Glutamatergic neuron (in vitro differentiated cells): ENCODE measurements around the gene RBP5. TPM values are rescaled to one million over a fixed set of nuclear protein-coding genes. Genes with fewer than 3 reads are reported as not detected.

Experiments used
- DNase-seq: peaks from one replicate; pipeline ENCODE4 v3.0.0; 2022
- H3K27ac Mint-ChIP-seq: one replicate; pipeline ENCODE4 v1.8.0; 2020; ENCODE audit warnings: mild to moderate bottlenecking, mixed read lengths, inconsistent platforms; ENCODE audit not compliant: unreplicated experiment
- H3K27me3 Mint-ChIP-seq: one replicate; pipeline ENCODE4 v1.8.0; 2020; ENCODE audit warnings: mild to moderate bottlenecking, moderate library complexity, mixed read lengths, inconsistent platforms; ENCODE audit not compliant: unreplicated experiment
- H3K36me3 Mint-ChIP-seq: one replicate; pipeline ENCODE4 v1.8.0; 2020; ENCODE audit warnings: mild to moderate bottlenecking, mixed read lengths, inconsistent platforms; ENCODE audit not compliant: unreplicated experiment
- H3K4me1 Mint-ChIP-seq: one replicate; pipeline ENCODE4 v1.8.0; 2020; ENCODE audit warnings: mild to moderate bottlenecking, low read depth, mixed read lengths, inconsistent platforms; ENCODE audit not compliant: unreplicated experiment
- H3K4me3 Mint-ChIP-seq: one replicate; pipeline ENCODE4 v1.8.0; 2020; ENCODE audit warnings: mild to moderate bottlenecking, mixed read lengths, inconsistent platforms; ENCODE audit not compliant: unreplicated experiment
- H3K9me3 Mint-ChIP-seq: one replicate; pipeline ENCODE4 v1.8.0; 2020; ENCODE audit warnings: mild to moderate bottlenecking, moderate library complexity, mixed read lengths, inconsistent platforms; ENCODE audit not compliant: unreplicated experiment
- total RNA-seq: library from RNA; stranded (reverse); fragmentation: NEBNext Ultra II Directional; extraction: Animal tissue kit (Norgen Biotek cat#: 25700); gene quantifications from one replicate; pipeline ENCODE4 v1.2.1, GENCODE V29; 2021; ENCODE audit not compliant: unreplicated experiment
- TF ChIP-seq, protein P1 (sequence below): fragments of 200-600 bp; sonication (generic); IDR thresholded peaks from one replicate; pipeline ENCODE4 v1.5.0; 2021; ENCODE audit not compliant: partially characterized antibody, unreplicated experiment

The RBP5 gene
- total RNA-seq, 1 donor from 2014 or later = 1.2 TPM

DNA sequence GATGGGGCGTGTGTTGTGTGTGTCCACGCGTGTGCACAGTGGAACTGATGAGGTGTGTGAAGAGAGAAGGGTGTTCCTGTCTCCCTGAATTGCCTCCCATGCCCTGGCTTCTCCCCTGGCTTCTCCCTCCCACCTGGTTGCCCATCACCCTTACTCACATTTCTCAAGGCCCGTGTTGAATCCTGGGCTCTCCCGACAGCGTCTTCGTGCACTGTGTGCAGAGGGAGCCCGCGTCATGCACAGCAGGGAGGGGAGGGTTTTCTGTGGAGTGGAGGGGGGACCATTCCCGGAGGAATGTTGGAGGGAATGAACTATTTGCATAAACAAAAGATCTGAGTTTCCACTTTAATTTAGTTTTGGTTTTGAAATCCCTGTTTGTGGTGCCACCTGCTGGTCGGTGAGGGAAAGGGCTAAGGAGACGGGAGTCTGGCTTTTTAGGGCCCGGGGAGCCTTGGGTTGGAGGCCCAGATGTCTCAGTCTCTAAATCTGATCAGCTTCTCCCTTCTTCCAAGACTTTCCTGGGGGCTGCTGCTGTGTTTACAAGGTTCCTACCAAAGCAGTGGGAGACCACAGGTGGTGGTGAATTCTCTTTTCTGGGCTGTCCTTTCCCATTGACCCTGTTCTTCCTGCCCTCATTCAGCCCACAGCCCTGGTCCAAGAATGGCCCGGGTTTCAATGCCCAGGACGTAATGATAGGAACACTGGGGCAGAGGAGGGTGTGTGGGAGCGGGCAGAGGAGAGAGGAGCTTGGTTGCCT, 36.3 kb downstream of the RBP5 start, which contains the start of gene C1R:
Gene C1R (minus strand): TSS at position 217 of the 757 bp plus-strand sequence. CDS start 57 bp downstream, at position 160.
- no peak within 1 kb of the TSS for H3K4me3 Mint-ChIP-seq
- H3K27ac Mint-ChIP-seq = no peak within 1 kb of the TSS

DNA sequence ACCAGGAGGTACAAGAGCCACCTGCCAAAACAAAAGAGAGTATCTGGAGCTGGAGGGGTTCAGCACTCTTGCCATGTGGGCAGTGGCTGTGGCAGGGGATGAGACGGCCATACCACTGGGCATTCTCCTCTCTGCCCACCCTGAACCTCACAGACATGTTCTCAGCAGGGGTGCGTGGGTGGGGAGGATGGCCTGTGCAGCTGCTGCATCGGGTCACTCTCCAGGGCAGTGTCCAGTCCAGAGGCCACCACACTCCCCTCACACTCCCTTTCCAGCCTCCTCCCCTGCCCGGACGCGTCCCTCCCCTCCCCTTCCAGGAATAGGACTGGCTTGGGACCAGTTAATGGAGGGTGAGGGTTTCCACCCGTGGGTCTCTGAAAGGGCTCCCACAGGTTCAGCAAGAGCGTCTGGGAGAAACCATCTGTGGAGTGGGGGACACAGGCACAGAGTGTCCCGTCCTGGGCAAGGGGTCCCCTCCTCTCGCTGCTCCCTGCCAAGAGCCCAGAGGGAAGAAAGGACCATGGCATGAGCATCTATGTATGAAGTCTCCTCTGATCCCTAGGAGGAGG, 36.9 kb downstream of the RBP5 start:
- DNase-seq = no peak
- no peak overlapping the region for H3K27ac Mint-ChIP-seq
- TF ChIP-seq, protein P1, sequence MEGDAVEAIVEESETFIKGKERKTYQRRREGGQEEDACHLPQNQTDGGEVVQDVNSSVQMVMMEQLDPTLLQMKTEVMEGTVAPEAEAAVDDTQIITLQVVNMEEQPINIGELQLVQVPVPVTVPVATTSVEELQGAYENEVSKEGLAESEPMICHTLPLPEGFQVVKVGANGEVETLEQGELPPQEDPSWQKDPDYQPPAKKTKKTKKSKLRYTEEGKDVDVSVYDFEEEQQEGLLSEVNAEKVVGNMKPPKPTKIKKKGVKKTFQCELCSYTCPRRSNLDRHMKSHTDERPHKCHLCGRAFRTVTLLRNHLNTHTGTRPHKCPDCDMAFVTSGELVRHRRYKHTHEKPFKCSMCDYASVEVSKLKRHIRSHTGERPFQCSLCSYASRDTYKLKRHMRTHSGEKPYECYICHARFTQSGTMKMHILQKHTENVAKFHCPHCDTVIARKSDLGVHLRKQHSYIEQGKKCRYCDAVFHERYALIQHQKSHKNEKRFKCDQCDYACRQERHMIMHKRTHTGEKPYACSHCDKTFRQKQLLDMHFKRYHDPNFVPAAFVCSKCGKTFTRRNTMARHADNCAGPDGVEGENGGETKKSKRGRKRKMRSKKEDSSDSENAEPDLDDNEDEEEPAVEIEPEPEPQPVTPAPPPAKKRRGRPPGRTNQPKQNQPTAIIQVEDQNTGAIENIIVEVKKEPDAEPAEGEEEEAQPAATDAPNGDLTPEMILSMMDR = no peak
- no peaks in the 10 kb centered on the region for H3K36me3 Mint-ChIP-seq
- H3K27me3 Mint-ChIP-seq = peaks cover 8% of the 10 kb centered on the region
- H3K4me1 Mint-ChIP-seq = peaks cover 9% of the 10 kb centered on the region
- H3K4me3 Mint-ChIP-seq = no peak overlapping the region
- peaks cover 8% of the 10 kb centered on the region for H3K9me3 Mint-ChIP-seq

More for the DNA sequence above, 36.3 kb downstream of the RBP5 start, which contains the start of gene C1R:
- DNase-seq = peak; percentile 73
- peaks cover 7% of the 10 kb centered on the region for H3K27me3 Mint-ChIP-seq
- no peaks in the 10 kb centered on the region for H3K36me3 Mint-ChIP-seq
- peaks cover 9% of the 10 kb centered on the region for H3K4me1 Mint-ChIP-seq
- TF ChIP-seq, protein P1 = peak; percentile 83
- peaks cover 5% of the 10 kb centered on the region for H3K9me3 Mint-ChIP-seq

DNA sequence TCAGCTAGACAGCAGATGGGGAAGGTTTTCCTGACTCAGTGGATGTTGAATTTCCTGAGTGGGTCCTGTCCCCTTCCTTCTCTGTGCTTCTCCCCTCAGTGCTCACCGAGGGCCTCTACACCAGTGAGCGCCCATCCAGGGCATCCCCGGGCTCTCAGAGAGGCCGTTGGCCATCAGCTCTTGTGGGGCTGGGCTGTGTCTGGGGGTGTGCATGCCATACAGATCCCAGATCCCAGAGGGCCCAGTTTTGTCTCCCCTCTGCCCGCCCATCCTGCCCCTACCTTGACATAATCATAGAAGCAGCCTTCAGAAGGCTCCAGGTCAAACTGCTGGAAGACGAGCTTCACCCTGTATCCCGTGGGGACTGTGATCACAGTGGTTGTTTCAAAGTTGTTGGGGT, 37.5 kb downstream of the RBP5 start:
- DNase-seq = no peak
- no peak overlapping the region for H3K27ac Mint-ChIP-seq
- no peaks in the 10 kb centered on the region for H3K36me3 Mint-ChIP-seq
- peaks cover 8% of the 10 kb centered on the region for H3K27me3 Mint-ChIP-seq
- peaks cover 9% of the 10 kb centered on the region for H3K4me1 Mint-ChIP-seq
- TF ChIP-seq, protein P1 = no peak
- H3K9me3 Mint-ChIP-seq = peaks cover 8% of the 10 kb centered on the region
- H3K4me3 Mint-ChIP-seq = no peak overlapping the region

DNA sequence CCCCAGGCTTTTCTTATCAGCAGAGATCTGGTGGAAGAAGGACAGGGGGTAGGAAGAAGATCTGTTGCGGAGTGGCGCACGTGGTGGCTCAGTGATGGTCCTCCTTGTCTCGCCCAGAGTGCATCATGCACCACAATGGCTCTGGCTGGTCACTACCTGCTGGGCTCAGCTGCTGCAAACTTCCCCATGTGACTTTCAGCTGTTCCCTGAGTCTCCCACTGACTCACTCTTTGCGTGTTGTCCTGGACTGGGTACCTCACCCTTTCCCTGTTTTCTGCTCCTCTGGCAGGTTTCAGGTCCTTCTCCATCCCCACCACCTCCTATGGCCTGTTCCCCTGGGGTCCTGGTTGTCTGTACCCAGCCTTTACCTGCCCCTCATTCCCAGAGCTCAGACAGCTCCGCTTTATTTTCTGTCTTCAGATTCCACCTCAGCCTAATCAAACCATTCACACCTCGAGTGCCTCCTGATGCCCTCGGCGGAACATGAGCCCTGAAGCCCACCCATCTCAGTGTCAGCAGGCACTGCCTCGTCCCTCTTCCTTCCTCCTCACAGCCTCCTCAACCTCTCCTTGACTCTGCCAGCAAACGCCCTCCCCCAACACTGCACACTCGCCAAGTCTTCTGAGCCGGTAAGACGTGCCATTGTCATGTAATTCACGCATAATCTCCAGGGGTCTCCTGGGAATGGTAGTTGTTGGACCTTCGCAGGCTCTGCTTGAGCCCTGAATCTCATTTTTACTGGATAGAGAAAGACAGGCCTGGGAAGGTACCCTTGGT, 38.3 kb downstream of the RBP5 start:
- Mint-ChIP-seq H3K9me3 (peaks cover 8% of the 10 kb centered on the region), H3K27ac (peak overlapping the region; percentile 22), H3K27me3 (peaks cover 7% of the 10 kb centered on the region), H3K36me3 (no peaks in the 10 kb centered on the region), H3K4me3 (peak overlapping the region; percentile 53), H3K4me1 (peaks cover 9% of the 10 kb centered on the region)
- TF ChIP-seq, protein P1 = no peak
- DNase-seq = no peak
